Measurements from ENCODE around the gene RITA1.
"Not testable (repeated sequence)": the region's sequence is repeated elsewhere in the genome, so short reads cannot be mapped to it uniquely, and the experiment has no call there.

The RITA1 gene

GRCh38 chr12:113140706-113141105 lies 44.8 kb upstream of the RITA1 start:
- ChIA-PET POLR2A (ENCODE audit: low non-redundant PET) (no interaction called here), CTCF (interaction anchor here (0.8 kb wide), 1 partner anchor 105 kb away, joined by 4 read pairs; no protein-coding TSS in a partner anchor)

GRCh38 chr12:113141716-113142115 lies 43.8 kb upstream of the RITA1 start:
- POLR2A ChIA-PET (ENCODE audit: low non-redundant PET); DNase-seq (ENCODE audit: low spot score); H3K27ac ChIP-seq: not testable (repeated sequence)
- CTCF ChIA-PET: interaction anchor here (1.5 kb wide), 1 partner anchor 12 kb away, joined by 3 read pairs; no protein-coding TSS in a partner anchor

More at GRCh38 chr12:113140706-113141105, 44.8 kb upstream of the RITA1 start:
- H3K27ac ChIP-seq: no peak overlapping the region
- no peak for DNase-seq (ENCODE audit: low spot score)
- TF ChIP-seq CTCF (conservative IDR thresholded peaks at IDR 0.05; ENCODE audit: low read depth): no peak

GRCh38 chr12:113142173-113142885 lies 43.2 kb upstream of the RITA1 start:
- POLR2A ChIA-PET (ENCODE audit: low non-redundant PET): no interaction called here
- no peak overlapping the region for H3K27ac ChIP-seq
- DNase-seq (ENCODE audit: low spot score): no peak
- CTCF ChIA-PET: interaction anchor here (0.7 to 1.5 kb wide), 2 partner anchors 11 to 97 kb away, joined by 3 read pairs; no protein-coding TSS in a partner anchor
- no peak for TF ChIP-seq CTCF (conservative IDR thresholded peaks at IDR 0.05; ENCODE audit: low read depth)

GRCh38 chr12:113142886-113143332 lies 42.6 kb upstream of the RITA1 start:
- ChIA-PET CTCF (interaction anchor here (0.7 to 1.5 kb wide), 2 partner anchors 10 to 97 kb away, joined by 3 read pairs; no protein-coding TSS in a partner anchor), POLR2A (ENCODE audit: low non-redundant PET) (no interaction called here)
- H3K27ac ChIP-seq: no peak overlapping the region
- TF ChIP-seq CTCF (conservative IDR thresholded peaks at IDR 0.05; ENCODE audit: low read depth): no peak
- DNase-seq (ENCODE audit: low spot score): no peak

GRCh38 chr12:113143959-113144358 lies 41.6 kb upstream of the RITA1 start:
- CTCF ChIA-PET: no interaction called here
- TF ChIP-seq CTCF (conservative IDR thresholded peaks at IDR 0.05; ENCODE audit: low read depth): no peak
- no peak overlapping the region for H3K27ac ChIP-seq
- POLR2A ChIA-PET (ENCODE audit: low non-redundant PET): no interaction called here
- no peak for DNase-seq (ENCODE audit: low spot score)

- POLR2A ChIA-PET (ENCODE audit: low non-redundant PET): no interaction called here
- CTCF ChIA-PET: no interaction called here
Measured at GRCh38 chr12:113144806-113145205, 40.7 kb upstream of the RITA1 start.

More at GRCh38 chr12:113144806-113145205, 40.7 kb upstream of the RITA1 start:
- TF ChIP-seq CTCF (conservative IDR thresholded peaks at IDR 0.05; ENCODE audit: low read depth): no peak
- no peak overlapping the region for H3K27ac ChIP-seq
- DNase-seq (ENCODE audit: low spot score): no peak

Data from RWPE1 (cell line).